ENCODE data around the gene ADA.

- TF ChIP-seq CTCF (IDR thresholded peaks at IDR 0.05 in 2 of 3, conservative IDR thresholded peaks at IDR 0.05 in 1 of 3; ENCODE audit: insufficient read depth in 2 of 3, low read depth in 1 of 3, low read length in 3 of 3) (no peak), PRDM10 (IDR thresholded peaks at IDR 0.05; ENCODE audit: partially characterized antibody) (no peak), RNF219 (CRISPR knock-in tag; IDR thresholded peaks at IDR 0.05) (no peak), FOXP1 (CRISPR knock-in tag; IDR thresholded peaks at IDR 0.05) (no peak), CREB1 (IDR thresholded peaks at IDR 0.05) (no peak), CREB1 (CRISPR knock-in tag; IDR thresholded peaks at IDR 0.05) (no peak), SOX6 (IDR thresholded peaks at IDR 0.05) (no peak), ETS1 (conservative IDR thresholded peaks at IDR 0.05; ENCODE audit: control insufficient read depth, low read depth, low read length) (no peak), ILK (tag; IDR thresholded peaks at IDR 0.05; ENCODE audit: borderline replicate concordance, low read depth) (no peak), ZBTB1 (CRISPR knock-in tag; IDR thresholded peaks at IDR 0.05; ENCODE audit: borderline replicate concordance, low read depth) (no peak)
Measured at GRCh38 chr20:44691424-44692423, 40.2 kb upstream of the ADA start.
